Activated naive CD4-positive, alpha-beta T cell (primary cell): Measurements from ENCODE around the gene PRR20G.
"Not testable (repeated sequence)": the region's sequence is repeated elsewhere in the genome, so short reads cannot be mapped to it uniquely, and the experiment has no call there.

Source experiments
- DNase-seq, 4 experiments: peaks; one replicate each; lab custom pipeline; 2025; lab: John Stamatoyannopoulos, UW

Gene PRR20G

GRCh38 chr3:127287840-127288239 is at the start of gene PRR20G:
Gene PRR20G, minus strand, starts transcription at chr3:127288046. Its CDS starts 681 bp downstream, at chr3:127287365.
- no peak for DNase-seq

DNA sequence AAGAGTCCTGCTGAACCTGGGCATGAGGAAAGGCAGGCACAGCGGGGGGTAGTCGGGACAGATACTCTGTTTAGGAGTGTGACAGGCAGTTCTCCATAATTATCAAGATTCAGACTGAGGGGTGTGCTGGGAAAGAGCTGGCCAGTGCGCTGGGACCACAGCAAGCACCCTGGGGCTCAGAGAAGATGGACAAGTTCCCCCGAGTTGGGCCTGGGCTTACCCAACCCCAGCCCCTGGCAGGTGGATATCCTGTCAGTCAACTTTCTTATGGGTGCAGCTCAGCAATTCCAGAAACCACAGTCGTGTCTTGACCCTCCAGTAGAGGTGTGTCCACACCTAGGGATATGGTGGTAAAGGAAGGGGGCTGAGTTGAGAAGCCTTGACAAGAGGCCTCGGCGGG is 49.2 kb upstream of the PRR20G start:
- no peak for DNase-seq

DNA sequence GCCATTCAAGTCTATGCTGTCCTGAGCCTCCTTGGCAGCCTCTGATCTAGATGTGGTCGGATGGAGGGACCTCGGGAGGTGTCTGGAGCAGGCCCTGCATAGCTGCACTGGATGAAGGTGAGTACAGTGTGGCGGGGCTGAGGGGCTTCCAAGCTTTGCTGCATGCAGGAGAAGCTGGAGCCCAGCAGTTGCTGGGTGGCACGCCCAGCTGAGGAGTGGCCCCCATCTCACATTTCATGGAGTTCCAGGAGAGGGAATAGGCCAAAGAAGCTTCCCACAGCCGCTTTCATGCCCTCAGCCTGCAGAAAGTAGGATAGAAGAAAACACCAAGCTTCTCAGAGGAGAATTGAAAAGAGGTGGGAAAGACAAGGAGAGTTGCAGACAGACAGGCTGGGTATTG is 48.3 kb upstream of the PRR20G start:
- no peak for DNase-seq

DNA sequence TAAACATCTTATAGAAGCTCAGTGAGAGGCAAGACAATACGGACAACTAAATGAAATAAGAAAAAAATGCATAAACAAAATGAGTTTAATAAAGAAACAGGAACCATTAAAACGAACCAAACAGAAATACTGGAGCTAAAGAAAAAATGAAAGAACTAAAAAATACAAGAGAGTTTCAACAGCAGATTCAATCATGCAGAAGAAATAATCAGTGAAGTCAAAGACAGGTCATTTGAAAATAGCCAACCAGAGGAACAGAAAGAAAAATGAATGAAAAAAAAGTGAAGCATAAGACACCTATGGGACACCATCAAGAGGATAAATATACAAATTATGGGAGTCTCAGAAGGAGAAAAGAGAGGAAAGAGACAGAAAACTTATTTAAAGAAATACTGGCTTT is 42.5 kb upstream of the PRR20G start:
- no peak for DNase-seq

DNA sequence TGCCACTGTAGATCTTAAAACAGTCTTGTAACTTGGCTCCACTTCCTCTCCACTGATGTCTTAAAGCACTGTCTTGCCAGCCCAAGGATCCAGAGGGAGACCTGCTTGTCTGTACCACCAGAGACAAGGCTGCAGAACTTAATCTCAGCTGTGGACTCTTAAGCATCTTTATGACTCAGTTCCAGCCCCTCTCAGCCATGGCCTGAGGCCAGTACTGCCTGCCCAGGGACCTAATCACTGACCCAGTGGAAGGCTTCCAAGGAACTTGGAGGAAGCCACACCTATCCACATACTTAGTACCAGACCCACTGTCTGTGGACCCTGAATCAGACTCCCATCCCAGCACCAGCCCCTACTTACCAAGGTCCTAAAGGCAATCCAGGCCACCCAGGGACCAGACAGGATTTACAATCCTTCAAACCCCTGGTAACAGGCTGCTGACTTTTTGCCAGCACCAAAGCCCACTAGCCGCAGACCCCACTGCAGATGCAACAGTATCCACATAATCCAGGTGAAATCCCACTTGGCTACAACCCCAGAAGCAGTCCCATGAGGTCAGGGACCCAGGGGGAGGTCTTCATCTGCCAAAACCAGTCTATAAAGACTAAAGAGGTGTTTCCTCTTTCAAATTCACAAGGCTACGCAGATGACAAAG is 41.9 kb upstream of the PRR20G start:
- DNase-seq = no peak

DNA sequence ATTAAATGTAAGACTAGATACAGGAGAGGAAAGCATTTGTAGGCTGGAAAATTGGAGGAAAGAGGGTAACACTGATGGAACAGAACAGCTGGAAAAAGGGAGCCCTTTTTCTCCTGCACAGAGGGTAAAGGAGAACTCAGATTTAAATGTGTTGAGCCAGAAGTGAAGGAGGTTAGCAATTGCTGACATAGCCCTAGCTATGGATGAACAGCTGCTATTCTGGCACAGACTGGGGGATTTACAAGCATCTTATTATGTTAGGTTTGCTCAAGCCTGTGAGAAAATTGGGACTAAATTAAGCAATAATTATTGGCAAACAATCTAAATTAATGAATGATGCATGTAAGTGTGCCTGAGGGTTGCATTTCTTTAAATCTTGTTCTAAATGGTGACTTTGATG is 40.6 kb upstream of the PRR20G start:
- DNase-seq = no peak

GRCh38 chr3:127326341-127326740 is 38.5 kb upstream of the PRR20G start:
- DNase-seq = no peak

- DNase-seq = no peak
Measured at GRCh38 chr3:127325629-127325961, 37.7 kb upstream of the PRR20G start.

- DNase-seq = no peak
Measured at GRCh38 chr3:127324913-127325628, 37.2 kb upstream of the PRR20G start.

GRCh38 chr3:127324076-127324475 is 36.2 kb upstream of the PRR20G start:
- no peak for DNase-seq

- DNase-seq = no peak
Measured at GRCh38 chr3:127323581-127323980, 35.7 kb upstream of the PRR20G start.

- DNase-seq = no peak
Measured at GRCh38 chr3:127321371-127321770, 33.5 kb upstream of the PRR20G start.

DNA sequence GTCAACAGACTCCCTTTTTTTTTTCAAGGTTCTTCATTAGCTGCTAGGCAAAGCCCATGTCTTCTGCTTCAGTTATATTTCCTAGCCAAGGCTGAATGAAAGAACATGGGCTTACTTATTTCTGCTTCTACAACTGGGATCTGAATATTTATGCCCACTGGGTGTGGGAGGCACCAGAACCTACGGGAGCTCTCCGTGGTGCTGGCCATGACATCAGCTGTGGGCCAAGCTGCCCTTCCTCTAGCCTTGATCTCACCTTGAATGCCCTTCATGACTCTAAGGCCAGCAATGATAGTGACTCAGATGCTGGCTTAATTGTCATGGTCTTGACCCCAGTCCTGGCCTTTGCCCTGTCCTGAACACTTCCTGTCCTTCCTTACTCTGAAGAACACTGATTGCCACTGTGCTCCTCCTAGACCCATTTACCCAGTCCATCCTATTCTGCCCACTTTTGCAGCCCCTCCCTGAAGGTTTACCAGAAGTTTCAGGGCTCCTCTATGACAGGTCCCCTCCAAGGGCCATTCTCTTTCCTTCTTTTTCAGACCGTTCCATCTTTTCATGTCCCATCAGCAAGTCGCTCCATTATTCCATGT is 32.8 kb upstream of the PRR20G start:
- DNase-seq = no peak

DNA sequence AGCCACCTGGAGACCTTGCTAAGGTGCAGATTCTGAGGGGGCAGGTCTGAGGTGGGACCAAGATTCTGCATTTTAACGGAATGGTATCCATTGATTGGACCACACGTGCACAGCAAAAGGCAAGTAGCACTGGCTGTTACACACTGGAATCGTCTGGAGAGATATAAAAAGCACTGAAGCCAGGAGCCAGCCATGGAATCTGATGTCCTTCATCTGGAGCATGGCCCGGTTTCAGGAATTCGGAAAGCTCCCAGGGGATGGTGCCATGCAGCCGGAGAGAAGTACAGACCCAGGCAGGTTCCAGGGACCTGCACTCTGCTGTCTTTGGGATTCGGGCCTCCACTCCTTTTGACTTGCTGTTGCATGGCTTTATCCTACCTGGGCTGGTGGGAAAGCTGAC is 28.8 kb upstream of the PRR20G start:
- DNase-seq = no peak

DNA sequence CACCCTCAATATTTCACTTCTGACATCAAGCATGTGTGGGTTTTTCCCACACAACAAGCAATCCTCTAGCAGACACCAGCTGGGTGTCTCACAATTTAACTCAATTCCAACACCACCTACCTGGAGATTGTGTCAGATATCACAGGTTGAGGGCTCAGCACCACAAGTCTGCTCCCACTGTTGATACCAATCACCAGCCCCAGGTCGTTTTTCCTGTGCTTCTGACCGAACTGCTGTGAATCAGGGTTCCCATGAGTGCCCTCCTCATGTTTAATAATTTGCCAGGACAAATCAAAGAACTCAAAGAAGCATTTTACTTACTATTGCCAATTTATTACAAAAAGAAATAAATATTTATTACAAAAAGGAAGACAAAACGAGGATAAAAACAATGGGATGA is 25.0 kb upstream of the PRR20G start:
- no peak for DNase-seq

GRCh38 chr3:127308821-127309220 is 21.0 kb upstream of the PRR20G start:
- not testable (repeated sequence) for DNase-seq

DNA sequence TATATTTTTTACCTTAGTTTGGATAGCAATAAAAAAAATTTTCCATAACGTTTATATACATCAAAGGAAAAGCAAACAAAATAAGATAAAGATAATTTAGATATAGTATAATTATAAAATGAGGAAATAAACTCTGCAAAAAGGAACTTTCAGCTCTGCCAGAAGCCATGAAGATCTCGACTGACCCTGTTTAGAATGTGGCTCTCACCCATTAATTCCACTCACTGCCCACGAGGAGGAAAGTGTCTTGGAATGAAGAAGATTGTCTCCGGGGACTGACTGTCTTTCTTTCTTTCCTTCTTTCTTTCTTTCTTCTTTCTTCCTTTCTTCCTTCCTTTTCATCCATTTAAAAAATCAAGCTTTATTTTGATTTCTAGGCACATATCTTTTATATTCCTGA is 20.1 kb upstream of the PRR20G start:
- DNase-seq = no peak

- no peak for DNase-seq
Measured at GRCh38 chr3:127307112-127307835, 19.4 kb upstream of the PRR20G start.

GRCh38 chr3:127306361-127307111 is 18.7 kb upstream of the PRR20G start:
- no peak for DNase-seq

GRCh38 chr3:127305499-127306060 is 17.7 kb upstream of the PRR20G start:
- no peak for DNase-seq

DNA sequence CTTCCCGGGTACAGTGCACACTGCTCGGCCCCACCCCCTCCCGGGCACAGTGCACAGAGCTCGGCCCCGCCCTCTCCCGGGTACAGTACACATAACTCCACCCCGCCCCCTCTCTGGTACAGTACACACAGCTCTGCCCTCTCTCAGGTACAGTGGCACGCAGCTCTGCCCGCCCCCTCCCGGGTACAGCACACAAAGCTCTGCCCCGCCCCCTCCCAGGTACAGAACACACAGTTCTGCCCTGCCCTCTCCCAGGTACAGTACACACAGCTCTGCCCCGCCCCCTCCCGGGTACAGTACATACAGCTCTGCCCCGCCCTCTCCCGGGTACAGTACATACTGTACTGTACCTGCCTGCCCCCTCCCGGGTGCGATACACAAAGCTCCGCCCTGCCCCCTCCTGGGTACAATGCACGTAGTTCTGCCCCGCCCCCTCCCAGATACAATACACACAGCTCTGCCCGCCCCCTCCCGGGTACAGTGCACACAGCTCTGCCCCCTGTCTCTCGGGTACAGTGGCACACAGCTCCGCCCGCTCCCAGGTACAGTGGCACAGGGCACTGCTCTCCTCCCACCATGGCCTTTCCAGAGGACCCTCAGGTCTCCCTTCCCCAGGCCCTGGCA is 16.4 kb upstream of the PRR20G start:
- DNase-seq = no peak
